ENCODE results near the gene PWP2.
"Not testable (repeated sequence)": the region's sequence is repeated elsewhere in the genome, so short reads cannot be mapped to it uniquely, and the experiment has no call there.

The PWP2 gene

GRCh38 chr21:44165933-44166332 lies 58.7 kb downstream of the PWP2 start:
- H3K27ac ChIP-seq: not testable (repeated sequence)

- not testable (repeated sequence) for H3K27ac ChIP-seq
Observed at GRCh38 chr21:44167527-44167926, 60.3 kb downstream of the PWP2 start.

GRCh38 chr21:44170326-44170725 lies 63.1 kb downstream of the PWP2 start:
- H3K27ac ChIP-seq: not testable (repeated sequence)

GRCh38 chr21:44170863-44171262 lies 63.7 kb downstream of the PWP2 start:
- not testable (repeated sequence) for H3K27ac ChIP-seq

GRCh38 chr21:44171962-44172572 lies 64.9 kb downstream of the PWP2 start:
- not testable (repeated sequence) for H3K27ac ChIP-seq

GRCh38 chr21:44172741-44173140 lies 65.5 kb downstream of the PWP2 start:
- H3K27ac ChIP-seq: not testable (repeated sequence)

GRCh38 chr21:44175189-44175588 lies 68.0 kb downstream of the PWP2 start:
- H3K27ac ChIP-seq: not testable (repeated sequence)

GRCh38 chr21:44176127-44176526 lies 68.9 kb downstream of the PWP2 start:
- H3K27ac ChIP-seq: not testable (repeated sequence)

Measured in C4-2B (cell line).